Cardiac muscle cell (in vitro differentiated cells and primary cell): ENCODE results near the gene FAM240A. TPM values are rescaled to one million over a fixed set of nuclear protein-coding genes. Genes with fewer than 3 reads are reported as not detected.

Source experiments
- DNase-seq, 2 donors: peaks; one replicate each; pipeline versions ENCODE4 v3.0.0 to v3.0.0-alpha.2; 2010 to 2017; ENCODE audit warnings: low read depth in 1 of 2, low spot score in 1 of 2
- H3K27ac ChIP-seq: fragments of 200-600 bp; sonication (generic); 2 replicates; pipeline ENCODE4 v1.5.1; 2016
- H3K27me3 ChIP-seq: fragments of 200-600 bp; sonication (generic); 2 replicates; pipeline ENCODE4 v1.6.0; 2016; ENCODE audit warnings: control low read depth
- H3K36me3 ChIP-seq: fragments of 200-600 bp; sonication (generic); 2 replicates; pipeline ENCODE4 v1.5.1; 2016; ENCODE audit warnings: control low read depth
- H3K4me1 ChIP-seq: fragments of 200-600 bp; sonication (generic); 2 replicates; pipeline ENCODE4 v1.8.1; 2017; ENCODE audit warnings: low read depth, mild to moderate bottlenecking, mixed run types
- H3K4me3 ChIP-seq: fragments of 200-600 bp; sonication (generic); 2 replicates; pipeline ENCODE4 v1.5.1; 2016; ENCODE audit warnings: mild to moderate bottlenecking
- H3K9me3 ChIP-seq: fragments of 200-600 bp; sonication (generic); 2 replicates; pipeline ENCODE4 v1.5.1; 2017; ENCODE audit warnings: low read depth, mild to moderate bottlenecking, control low read depth
- polyA plus RNA-seq: library from polyadenylated mRNA; unstranded; fragments of >200 nt; fragmentation: Nextera tagmentation; extraction: Ambion mirVana; gene quantifications from 2 replicates; pipeline ENCODE4 v1.2.1, GENCODE V29; 2016
- total RNA-seq: library from RNA; depleted of rRNA; stranded (reverse); fragments of >200 nt; gene quantifications from 2 replicates; pipeline ENCODE4 v1.2.3, GENCODE V29; 2016
- TF ChIP-seq, protein P1 (sequence below): IDR thresholded peaks from 2 replicates; pipeline ENCODE4 v1.5.1; 2012; ENCODE audit warnings: low read depth, mild to moderate bottlenecking, low read length

FAM240A gene
- total and polyA plus RNA-seq, 2 experiments from 2014 or later, result not detected

DNA sequence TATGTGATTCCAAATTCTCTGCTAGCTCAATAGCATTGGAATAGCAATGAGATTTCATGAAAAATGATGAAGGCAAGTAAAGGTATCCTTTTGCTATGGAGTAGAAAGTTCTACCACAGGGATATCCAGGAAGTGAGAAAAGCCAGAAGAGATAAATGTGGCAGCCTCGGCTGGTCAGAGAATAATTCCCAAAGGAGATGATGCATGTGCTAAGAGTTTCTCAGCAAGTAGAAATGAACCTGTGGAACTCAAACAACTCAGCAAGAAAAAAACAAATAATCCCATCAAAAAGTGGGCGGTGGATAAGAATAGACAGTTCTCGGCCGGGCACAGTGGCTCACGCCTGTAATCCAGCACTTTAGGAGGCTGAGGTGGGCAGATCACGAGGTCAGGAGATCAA lies 42.9 kb downstream of the FAM240A start:
- Histone ChIP-seq H3K36me3 (no peaks in the 10 kb centered on the region), H3K27ac (no peak overlapping the region), H3K27me3 (no peaks in the 10 kb centered on the region), H3K9me3 (no peaks in the 10 kb centered on the region), H3K4me3 (no peak overlapping the region), H3K4me1 (no peaks in the 10 kb centered on the region)
- TF ChIP-seq, protein P1, sequence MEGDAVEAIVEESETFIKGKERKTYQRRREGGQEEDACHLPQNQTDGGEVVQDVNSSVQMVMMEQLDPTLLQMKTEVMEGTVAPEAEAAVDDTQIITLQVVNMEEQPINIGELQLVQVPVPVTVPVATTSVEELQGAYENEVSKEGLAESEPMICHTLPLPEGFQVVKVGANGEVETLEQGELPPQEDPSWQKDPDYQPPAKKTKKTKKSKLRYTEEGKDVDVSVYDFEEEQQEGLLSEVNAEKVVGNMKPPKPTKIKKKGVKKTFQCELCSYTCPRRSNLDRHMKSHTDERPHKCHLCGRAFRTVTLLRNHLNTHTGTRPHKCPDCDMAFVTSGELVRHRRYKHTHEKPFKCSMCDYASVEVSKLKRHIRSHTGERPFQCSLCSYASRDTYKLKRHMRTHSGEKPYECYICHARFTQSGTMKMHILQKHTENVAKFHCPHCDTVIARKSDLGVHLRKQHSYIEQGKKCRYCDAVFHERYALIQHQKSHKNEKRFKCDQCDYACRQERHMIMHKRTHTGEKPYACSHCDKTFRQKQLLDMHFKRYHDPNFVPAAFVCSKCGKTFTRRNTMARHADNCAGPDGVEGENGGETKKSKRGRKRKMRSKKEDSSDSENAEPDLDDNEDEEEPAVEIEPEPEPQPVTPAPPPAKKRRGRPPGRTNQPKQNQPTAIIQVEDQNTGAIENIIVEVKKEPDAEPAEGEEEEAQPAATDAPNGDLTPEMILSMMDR, result no peak
- peak in 1 of 2 donors; percentile 12 for DNase-seq

DNA sequence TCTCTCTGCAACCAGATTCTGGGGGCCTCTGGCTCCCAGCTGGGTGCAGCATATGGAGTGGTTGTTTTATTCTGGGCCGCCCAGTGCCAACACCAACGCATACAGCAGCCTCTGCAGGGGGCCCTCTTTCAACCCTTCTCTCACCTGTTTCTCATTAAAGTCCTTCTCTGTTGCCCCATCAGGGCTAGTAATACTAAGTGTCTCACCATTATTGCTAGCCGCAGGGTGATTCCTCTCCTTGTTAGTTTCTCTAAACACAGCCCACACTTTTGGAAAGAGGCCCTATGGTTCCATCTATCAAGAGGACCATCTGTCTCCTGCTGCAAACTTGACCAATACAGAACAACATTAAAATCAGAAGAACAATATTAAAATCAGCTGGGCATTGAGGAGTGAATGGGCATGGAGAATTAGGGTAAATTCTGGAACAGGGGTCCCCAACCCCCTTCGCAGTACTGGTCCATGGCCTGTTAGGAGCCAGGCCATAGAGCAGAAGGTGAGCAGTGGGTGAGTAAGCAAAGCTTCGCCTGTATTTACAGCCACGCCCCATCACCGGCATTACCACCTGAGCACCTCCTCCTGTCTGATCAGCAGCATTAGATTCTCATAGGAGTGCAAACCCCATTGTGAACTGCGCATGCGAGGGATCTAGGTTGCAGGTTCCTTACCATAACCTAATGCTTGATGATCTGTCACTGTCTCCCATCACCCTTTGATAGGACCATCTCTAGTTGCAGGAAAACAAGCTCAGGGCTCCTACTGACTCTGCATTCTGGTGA lies 44.6 kb downstream of the FAM240A start:
- Histone ChIP-seq H3K36me3 (no peaks in the 10 kb centered on the region), H3K4me1 (no peaks in the 10 kb centered on the region), H3K27ac (no peak overlapping the region), H3K4me3 (no peak overlapping the region), H3K9me3 (no peaks in the 10 kb centered on the region), H3K27me3 (no peaks in the 10 kb centered on the region)
- TF ChIP-seq, protein P1, result no peak
- no peak for DNase-seq

DNA sequence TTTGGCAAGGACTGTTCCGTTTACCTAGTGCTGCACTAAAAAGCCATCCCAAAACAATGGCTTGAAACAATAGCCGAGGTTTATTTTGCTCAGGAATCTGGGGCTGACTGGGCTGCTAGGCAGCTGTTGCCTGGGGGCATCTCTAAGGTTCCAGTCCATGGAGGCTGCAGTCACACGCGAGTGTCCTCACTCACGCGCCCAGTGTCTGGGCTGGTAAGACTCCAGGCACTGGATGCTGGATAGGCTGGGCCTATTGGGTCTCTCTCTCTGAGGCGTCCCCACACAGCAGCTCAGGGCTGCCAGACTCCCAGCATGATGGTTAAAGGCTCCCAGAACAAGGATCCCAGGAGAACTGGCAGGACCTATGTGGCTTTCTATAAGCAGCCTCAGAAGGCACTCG lies 47.0 kb downstream of the FAM240A start:
- H3K9me3 ChIP-seq, result no peaks in the 10 kb centered on the region
- peaks cover 11% of the 10 kb centered on the region for H3K4me1 ChIP-seq
- no peaks in the 10 kb centered on the region for H3K27me3 ChIP-seq
- TF ChIP-seq, protein P1, result no peak
- H3K36me3 ChIP-seq, result no peaks in the 10 kb centered on the region
- no peak for DNase-seq
- H3K27ac ChIP-seq, result no peak overlapping the region
- H3K4me3 ChIP-seq, result no peak overlapping the region

DNA sequence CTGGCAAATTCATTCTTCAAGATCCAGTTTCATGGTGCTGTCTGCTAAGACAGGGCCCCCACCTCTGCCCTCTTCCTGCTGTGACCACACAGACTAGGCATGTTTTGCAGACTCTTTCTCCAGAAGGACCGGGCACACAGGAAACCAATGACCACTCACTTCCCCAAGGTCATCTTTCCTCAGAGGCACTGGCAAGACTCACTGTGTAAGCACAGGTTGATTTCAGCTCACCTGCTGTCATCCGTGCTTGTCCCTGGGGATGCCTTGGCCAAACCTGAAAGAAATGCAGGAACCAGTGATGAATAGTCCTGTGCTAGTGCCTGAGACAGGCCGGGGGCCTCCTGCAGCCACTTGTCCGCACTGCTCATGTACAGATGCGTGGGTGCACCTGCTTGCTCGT lies 47.7 kb downstream of the FAM240A start:
- Histone ChIP-seq H3K27me3 (no peaks in the 10 kb centered on the region), H3K4me1 (peaks cover 11% of the 10 kb centered on the region), H3K27ac (no peak overlapping the region), H3K9me3 (no peaks in the 10 kb centered on the region), H3K36me3 (no peaks in the 10 kb centered on the region), H3K4me3 (no peak overlapping the region)
- DNase-seq, result no peak
- TF ChIP-seq, protein P1, result no peak

DNA sequence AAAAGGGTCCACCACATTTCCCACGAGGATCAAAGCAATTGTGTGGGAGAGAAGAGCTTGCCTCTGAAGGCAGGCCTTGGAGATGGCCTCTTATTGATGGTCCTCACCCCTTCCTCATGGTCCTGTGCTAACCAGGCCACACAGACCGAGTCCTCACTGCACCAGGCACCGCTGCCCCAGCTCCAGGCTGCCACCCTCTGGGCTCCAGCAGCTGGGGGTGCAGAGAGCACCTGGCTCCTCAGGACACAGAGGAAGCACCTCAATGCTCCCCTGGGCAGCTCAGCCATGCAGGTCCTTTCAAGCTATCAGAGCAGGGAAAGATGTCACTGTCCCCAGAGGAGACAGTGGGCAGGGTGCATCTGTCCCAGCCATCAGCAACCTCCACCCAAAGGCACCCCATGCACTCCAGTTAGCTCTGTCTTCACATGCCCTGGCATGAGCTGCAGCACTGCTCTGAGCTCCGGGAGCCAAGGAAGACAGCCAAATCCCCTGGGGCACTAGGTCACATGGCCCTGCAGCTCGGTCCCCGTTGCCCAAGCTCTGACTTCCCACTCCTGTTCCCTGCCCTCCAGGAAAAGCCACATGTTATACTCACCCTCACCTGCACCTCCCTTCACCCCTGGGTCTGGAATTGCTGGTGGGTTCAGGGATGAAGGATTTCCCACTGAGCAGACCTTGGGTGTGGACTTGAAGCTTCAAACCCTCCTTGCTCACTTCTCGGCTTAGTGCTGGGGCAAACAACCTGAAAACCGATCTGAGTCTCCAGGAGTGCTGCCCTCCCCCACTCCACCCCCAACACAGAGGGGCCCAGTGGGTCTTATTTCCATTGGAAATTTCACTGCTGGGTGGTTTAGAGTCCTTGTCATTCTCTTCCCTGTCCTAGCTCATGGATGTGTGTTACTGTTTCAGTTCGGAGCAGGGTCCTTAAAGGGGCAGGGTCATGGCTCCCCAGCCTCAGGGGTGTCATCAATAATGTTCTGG lies 48.5 kb downstream of the FAM240A start:
- Histone ChIP-seq H3K36me3 (no peaks in the 10 kb centered on the region), H3K4me3 (no peak overlapping the region), H3K27ac (no peak overlapping the region), H3K4me1 (peaks cover 11% of the 10 kb centered on the region), H3K9me3 (no peaks in the 10 kb centered on the region), H3K27me3 (no peaks in the 10 kb centered on the region)
- TF ChIP-seq, protein P1, result no peak
- DNase-seq, result no peak
